ENCODE results near the gene CLEC2D. TPM values are rescaled to one million over a fixed set of nuclear protein-coding genes. Genes with fewer than 3 reads are reported as not detected.

The CLEC2D gene
- 1.1 and 1.2 TPM in 2 replicates for total RNA-seq

GRCh38 chr12:9669534-9669933 is at the start of gene CLEC2D:
TSS of gene CLEC2D (plus strand) at chr12:9669713. CDS start at chr12:9669735, 22 bp downstream.

GRCh38 chr12:9732921-9733461 is 63.5 kb downstream of the CLEC2D start, which contains the start of gene CLECL1:
TSS of gene CLECL1 (minus strand) at chr12:9733097.

Other genes with a start within 250 kb of the CLEC2D start
- gene KLRB1, start 61.8 kb upstream of the CLEC2D start, total RNA-seq, result not detected in 2 replicates
- not detected in 2 replicates for gene CLECL1, start 63.4 kb downstream of the CLEC2D start, total RNA-seq
- gene CD69, start 91.2 kb downstream of the CLEC2D start, total RNA-seq, result not detected in 2 replicates
- not detected in 2 replicates for gene KLRF1, start 157.8 kb downstream of the CLEC2D start, total RNA-seq
- gene CLEC2B, start 199.6 kb downstream of the CLEC2D start, total RNA-seq, result 4.2 and 4.4 TPM in 2 replicates
- gene KLRF2, start 211.8 kb downstream of the CLEC2D start, total RNA-seq, result not detected in 2 replicates